Calu3 (cell line): ENCODE data around the gene CCDC102A. TPM values are rescaled to one million over a fixed set of nuclear protein-coding genes. Genes with fewer than 3 reads are reported as not detected.

Experiments
- BruUV-seq: library from RNA; stranded (reverse); fragments of 400-500 nt; replicated peaks from 2 replicates; lab custom pipeline; 2021; lab: Mats Ljungman, UMichigan
- CTCF ChIA-PET: fragments of 300-600 bp; sonication (Branson Sonifier 250); formaldehyde crosslinking; loops from one replicate; lab custom pipeline; 2022; ENCODE audit warnings: antibody characterized with exemption; lab: Charles Lee
- DNase-seq: peaks from one replicate; pipeline ENCODE4 v3.0.0; 2022
- H3K27ac Mint-ChIP-seq: one replicate; pipeline ENCODE4 v1.8.0; 2022; ENCODE audit warnings: mixed read lengths; ENCODE audit not compliant: unreplicated experiment
- H3K27me3 Mint-ChIP-seq: one replicate; pipeline ENCODE4 v1.8.0; 2022; ENCODE audit warnings: mixed read lengths; ENCODE audit not compliant: unreplicated experiment
- H3K36me3 Mint-ChIP-seq: one replicate; pipeline ENCODE4 v1.8.0; 2022; ENCODE audit warnings: mild to moderate bottlenecking, moderate library complexity, mixed read lengths; ENCODE audit not compliant: insufficient read depth, unreplicated experiment
- H3K4me1 Mint-ChIP-seq: one replicate; pipeline ENCODE4 v1.8.0; 2022; ENCODE audit warnings: mild to moderate bottlenecking, low read depth, mixed read lengths; ENCODE audit not compliant: unreplicated experiment
- H3K4me3 Mint-ChIP-seq: one replicate; pipeline ENCODE4 v1.8.0; 2022; ENCODE audit warnings: mild to moderate bottlenecking, low read depth, moderate library complexity, mixed read lengths; ENCODE audit not compliant: unreplicated experiment
- H3K9me3 Mint-ChIP-seq: one replicate; pipeline ENCODE4 v1.8.0; 2022; ENCODE audit warnings: low read depth, mixed read lengths; ENCODE audit not compliant: unreplicated experiment
- CTCF ChIP-seq: fragments of 200-600 bp; IDR thresholded peaks from one replicate; pipeline ENCODE4 v1.8.0; 2022; ENCODE audit warnings: antibody characterized with exemption; ENCODE audit not compliant: unreplicated experiment
- intact Hi-C: fragments of 100-400 bp; cut with micrococcal nuclease; formaldehyde crosslinking; loops from one replicate; pipeline ENCODE4 v1.10.0; 2022; ENCODE audit not compliant: unreplicated experiment
- total RNA-seq: library from RNA; stranded (reverse); gene quantifications from 2 replicates; pipeline ENCODE4 v1.2.3, GENCODE V29; 2022

CCDC102A gene
- total RNA-seq, 1 experiment from 2014 or later = 6.8 TPM

GRCh38 chr16:57471852-57472664 is 64.3 kb downstream of the CCDC102A start:
- Mint-ChIP-seq H3K27me3 (no peaks in the 10 kb centered on the region), H3K4me3 (peak overlapping the region; percentile 38), H3K36me3 (peaks cover 35% of the 10 kb centered on the region), H3K27ac (peak overlapping the region; percentile 52), H3K9me3 (no peaks in the 10 kb centered on the region), H3K4me1 (peaks cover 34% of the 10 kb centered on the region)
- intact Hi-C loops = no loop called here
- DNase-seq = peak; percentile 32
- BruUV-seq = TSS peak; percentile 40
- CTCF ChIA-PET = no interaction called here
- no peak for TF ChIP-seq CTCF

- no peak for TF ChIP-seq CTCF
- Mint-ChIP-seq H3K27me3 (no peaks in the 10 kb centered on the region), H3K27ac (no peak overlapping the region), H3K4me3 (no peak overlapping the region), H3K36me3 (peaks cover 39% of the 10 kb centered on the region), H3K9me3 (no peaks in the 10 kb centered on the region), H3K4me1 (peaks cover 34% of the 10 kb centered on the region)
- intact Hi-C loops = no loop called here
- CTCF ChIA-PET = interaction anchor here (0.6 to 1.5 kb wide), 2 partner anchors 9 to 11 kb away, joined by 3 to 4 read pairs; partner anchors contain the start of gene POLR2C
- no TSS peak for BruUV-seq
- no peak for DNase-seq
Measured at GRCh38 chr16:57471209-57471608, 65.2 kb downstream of the CCDC102A start.

- peak; percentile 43 for DNase-seq
- Mint-ChIP-seq H3K27ac (no peak overlapping the region), H3K9me3 (no peaks in the 10 kb centered on the region), H3K4me1 (peaks cover 34% of the 10 kb centered on the region), H3K27me3 (no peaks in the 10 kb centered on the region), H3K4me3 (no peak overlapping the region), H3K36me3 (peaks cover 44% of the 10 kb centered on the region)
- TF ChIP-seq CTCF = no peak
- intact Hi-C loops = no loop called here
- BruUV-seq = no TSS peak
- CTCF ChIA-PET = interaction anchor here (0.6 to 1.5 kb wide), 2 partner anchors 8 to 11 kb away, joined by 3 to 4 read pairs; partner anchors contain the start of gene POLR2C
Measured at GRCh38 chr16:57470711-57471110, 65.7 kb downstream of the CCDC102A start.

GRCh38 chr16:57469917-57470470 is 66.4 kb downstream of the CCDC102A start:
- intact Hi-C loops = no loop called here
- Mint-ChIP-seq H3K4me1 (peaks cover 36% of the 10 kb centered on the region), H3K27me3 (no peaks in the 10 kb centered on the region), H3K27ac (peak overlapping the region; percentile 9), H3K9me3 (no peaks in the 10 kb centered on the region), H3K4me3 (no peak overlapping the region), H3K36me3 (peaks cover 45% of the 10 kb centered on the region)
- no TSS peak for BruUV-seq
- CTCF ChIA-PET = interaction anchor here (1.5 kb wide), 1 partner anchor 8 kb away, joined by 4 read pairs; the partner anchor contains the start of gene POLR2C
- TF ChIP-seq CTCF = no peak
- DNase-seq = no peak
